22Rv1 (cell line): Measurements from ENCODE around the gene ZNF423.

Experiments used
- H3K27ac ChIP-seq: fragments of 450-650 bp; 2 replicates; pipeline ENCODE4 v1.5.1; 2017
- CTCF ChIP-seq: fragments of 450-650 bp; IDR thresholded peaks from 2 replicates; pipeline ENCODE4 v1.5.1; 2017; ENCODE audit warnings: mild to moderate bottlenecking
- ZFX ChIP-seq: fragments of 450-650 bp; IDR thresholded peaks from 2 replicates; pipeline ENCODE4 v1.6.1; 2017; ENCODE audit warnings: antibody characterized with exemption, borderline replicate concordance

The ZNF423 gene

DNA sequence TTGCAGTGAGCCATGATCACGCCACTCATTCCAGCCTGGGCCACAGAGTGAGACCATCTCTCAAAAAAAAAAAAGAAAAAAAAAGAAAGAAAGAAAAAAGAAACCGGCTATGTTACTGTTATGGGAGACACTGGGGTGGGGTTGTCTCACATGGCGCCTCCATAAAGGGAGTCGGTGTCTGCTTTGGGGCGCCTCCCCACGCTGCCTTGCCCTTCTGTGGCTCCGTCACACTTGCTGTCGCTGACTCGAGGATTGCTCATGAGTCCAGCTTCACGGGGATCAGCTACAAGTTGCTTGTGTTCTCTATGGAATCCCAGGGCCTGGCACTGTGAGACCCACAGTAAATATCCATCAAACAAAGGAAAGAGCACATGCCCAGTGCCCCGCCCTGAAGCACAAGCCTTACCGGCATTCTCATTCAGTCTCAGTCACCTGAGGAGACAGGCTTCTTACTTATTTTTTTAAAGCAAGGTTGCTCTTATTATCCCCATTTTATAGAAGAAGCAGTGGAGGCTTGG is 40.6 kb upstream of the ZNF423 start:
- TF ChIP-seq ZFX (no peak), CTCF (no peak)
- no peak overlapping the region for H3K27ac ChIP-seq

DNA sequence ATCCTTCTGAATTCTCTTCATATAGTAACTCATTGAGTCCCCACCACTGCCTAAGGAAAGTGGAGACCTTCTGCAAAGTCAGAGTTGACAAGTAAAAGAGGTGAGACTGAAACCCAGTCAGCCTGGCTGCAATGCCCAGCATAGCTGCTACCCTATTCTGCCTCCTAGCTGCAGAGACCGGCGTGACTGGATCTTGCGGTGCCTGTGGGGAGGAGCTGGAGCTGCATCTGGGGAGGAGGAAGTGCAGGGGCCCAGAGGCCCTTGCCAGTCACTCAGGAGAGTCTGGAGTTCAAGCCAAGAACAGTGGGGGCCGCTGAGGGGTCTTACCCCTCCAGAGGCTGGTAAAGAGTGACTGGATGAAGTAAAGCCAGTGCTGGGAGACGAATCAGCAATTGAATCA is 35.0 kb upstream of the ZNF423 start:
- H3K27ac ChIP-seq: no peak overlapping the region
- TF ChIP-seq CTCF: peak; percentile 16; the same call in 1 of the 2 replicates
- no peak for TF ChIP-seq ZFX

- no peak for TF ChIP-seq ZFX
- no peak for TF ChIP-seq CTCF
- no peak overlapping the region for H3K27ac ChIP-seq
Observed at GRCh38 chr16:49889725-49890397, 33.9 kb upstream of the ZNF423 start.

DNA sequence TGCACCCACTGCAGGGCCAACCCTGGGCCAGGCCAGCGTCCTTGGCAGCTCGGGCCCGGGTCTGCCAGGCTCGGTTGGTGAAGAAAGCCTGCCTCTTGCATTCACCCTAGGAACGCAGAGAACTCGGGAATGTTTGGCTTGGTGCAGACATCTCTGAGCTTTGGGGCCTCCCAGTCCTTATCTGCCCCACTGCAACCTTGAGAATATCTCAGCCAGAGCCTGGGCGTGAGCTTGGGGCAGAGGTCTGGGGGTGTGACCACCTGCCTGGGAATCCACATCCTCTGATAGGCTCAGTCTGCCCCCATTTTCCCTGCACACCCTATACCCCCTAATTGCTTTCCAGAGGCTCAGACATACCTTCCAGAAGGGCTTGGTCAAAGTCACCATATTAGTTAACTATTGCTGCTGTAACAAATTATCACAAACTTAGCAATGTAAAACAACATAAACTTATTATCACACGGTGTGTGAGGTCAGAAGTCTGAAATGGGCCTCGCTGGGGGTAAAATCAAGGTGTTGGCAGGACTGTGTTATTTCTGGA is 30.7 kb upstream of the ZNF423 start:
- H3K27ac ChIP-seq: no peak overlapping the region
- no peak for TF ChIP-seq CTCF
- TF ChIP-seq ZFX: no peak

- TF ChIP-seq CTCF (no peak), ZFX (no peak)
- H3K27ac ChIP-seq: no peak overlapping the region
Observed at GRCh38 chr16:49884033-49885015, 28.4 kb upstream of the ZNF423 start.

GRCh38 chr16:49883076-49884014 is 27.4 kb upstream of the ZNF423 start:
- TF ChIP-seq CTCF (no peak), ZFX (no peak)
- H3K27ac ChIP-seq: no peak overlapping the region
